HUES64 (cell line): ENCODE data around the gene CYP4F3.

Source experiments
- H3K27ac ChIP-seq: 2 replicates; pipeline ENCODE4 v1.7.0; 2013; ENCODE audit warnings: low read depth, low read length, inconsistent platforms
- H3K27me3 ChIP-seq: 2 replicates; pipeline ENCODE4 v1.6.1; 2013; ENCODE audit warnings: mild to moderate bottlenecking, low read length; ENCODE audit not compliant: insufficient read depth
- H3K36me3 ChIP-seq: 2 replicates; pipeline ENCODE4 v1.6.1; 2013; ENCODE audit warnings: mild to moderate bottlenecking, low read length; ENCODE audit not compliant: insufficient read depth
- H3K4me1 ChIP-seq: 2 replicates; pipeline ENCODE4 v1.6.1; 2013; ENCODE audit warnings: mild to moderate bottlenecking, low read length, moderate library complexity; ENCODE audit not compliant: insufficient read depth
- H3K4me3 ChIP-seq: 2 replicates; pipeline ENCODE4 v1.5.1; 2013; ENCODE audit warnings: mild to moderate bottlenecking, low read length, moderate library complexity
- H3K9ac ChIP-seq: 2 replicates; pipeline ENCODE4 v1.6.1; 2013; ENCODE audit warnings: mild to moderate bottlenecking, low read depth, low read length
- H3K9me3 ChIP-seq: 2 replicates; pipeline ENCODE4 v1.6.1; 2013; ENCODE audit warnings: low read depth, low read length; ENCODE audit not compliant: insufficient read depth
- WGBS: fragments of 150-250, 120-280 bp; methylation state at CpG from one replicate; pipeline ENCODE4 v1.1.7; 2013; ENCODE audit warnings: missing lambda C conversion rate; 5-methylcytosine and 5-hydroxymethylcytosine counted together

Gene CYP4F3

DNA sequence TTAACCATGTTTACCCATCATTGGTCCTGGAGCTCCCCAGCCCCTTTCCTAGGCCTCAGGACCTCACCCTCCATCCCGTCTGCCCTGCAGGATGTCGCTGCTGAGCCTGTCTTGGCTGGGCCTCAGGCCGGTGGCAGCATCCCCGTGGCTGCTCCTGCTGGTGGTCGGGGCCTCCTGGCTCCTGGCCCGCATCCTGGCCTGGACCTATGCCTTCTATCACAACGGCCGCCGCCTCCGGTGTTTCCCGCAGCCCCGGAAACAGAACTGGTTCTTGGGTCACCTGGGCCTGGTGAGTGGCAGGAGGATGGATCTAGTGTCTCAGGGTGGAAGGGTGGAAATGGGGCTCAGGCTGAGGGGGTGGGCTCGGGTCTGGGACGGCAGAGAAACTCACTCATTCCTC is 25.2 kb upstream of the CYP4F3 start:
- no peaks in the 10 kb centered on the region for H3K4me1 ChIP-seq
- H3K36me3 ChIP-seq: no peaks in the 10 kb centered on the region
- no peak overlapping the region for H3K4me3 ChIP-seq
- H3K27me3 ChIP-seq: no peaks in the 10 kb centered on the region
- 73% methylated on average over 14 of the region's 14 CpGs for WGBS
- H3K9ac ChIP-seq: no peak overlapping the region
- H3K27ac ChIP-seq: no peak overlapping the region
- H3K9me3 ChIP-seq: peaks cover 86% of the 10 kb centered on the region

DNA sequence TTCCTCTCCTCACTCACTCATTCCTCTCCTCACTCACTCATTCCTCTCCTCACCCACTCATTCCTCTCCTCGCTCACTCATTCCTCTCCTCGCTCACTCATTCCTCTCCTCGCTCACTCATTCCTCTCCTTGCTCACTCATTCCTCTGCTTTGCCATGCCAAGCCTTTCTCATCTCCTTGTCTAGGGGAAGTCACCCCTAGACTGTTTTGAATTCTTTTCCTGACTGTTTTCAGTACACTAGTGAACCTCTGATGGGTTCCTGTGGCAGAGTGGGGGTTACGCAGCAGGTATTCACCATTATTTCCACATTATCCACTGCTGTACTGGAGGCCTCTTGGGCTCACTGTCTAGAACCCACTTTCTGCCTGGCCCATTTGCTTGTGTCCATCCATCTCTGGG is 24.5 kb upstream of the CYP4F3 start:
- H3K9ac ChIP-seq: no peak overlapping the region
- H3K36me3 ChIP-seq: no peaks in the 10 kb centered on the region
- peaks cover 88% of the 10 kb centered on the region for H3K9me3 ChIP-seq
- 82% methylated on average over 4 of the region's 4 CpGs for WGBS
- H3K27me3 ChIP-seq: no peaks in the 10 kb centered on the region
- H3K4me1 ChIP-seq: no peaks in the 10 kb centered on the region
- no peak overlapping the region for H3K27ac ChIP-seq
- H3K4me3 ChIP-seq: no peak overlapping the region

GRCh38 chr19:15616627-15617270 is 23.9 kb upstream of the CYP4F3 start:
- H3K4me3 ChIP-seq: no peak overlapping the region
- H3K27ac ChIP-seq: no peak overlapping the region
- no peaks in the 10 kb centered on the region for H3K27me3 ChIP-seq
- peaks cover 90% of the 10 kb centered on the region for H3K9me3 ChIP-seq
- WGBS: 68% methylated on average over 7 of the region's 7 CpGs
- no peaks in the 10 kb centered on the region for H3K4me1 ChIP-seq
- H3K9ac ChIP-seq: no peak overlapping the region
- H3K36me3 ChIP-seq: no peaks in the 10 kb centered on the region

DNA sequence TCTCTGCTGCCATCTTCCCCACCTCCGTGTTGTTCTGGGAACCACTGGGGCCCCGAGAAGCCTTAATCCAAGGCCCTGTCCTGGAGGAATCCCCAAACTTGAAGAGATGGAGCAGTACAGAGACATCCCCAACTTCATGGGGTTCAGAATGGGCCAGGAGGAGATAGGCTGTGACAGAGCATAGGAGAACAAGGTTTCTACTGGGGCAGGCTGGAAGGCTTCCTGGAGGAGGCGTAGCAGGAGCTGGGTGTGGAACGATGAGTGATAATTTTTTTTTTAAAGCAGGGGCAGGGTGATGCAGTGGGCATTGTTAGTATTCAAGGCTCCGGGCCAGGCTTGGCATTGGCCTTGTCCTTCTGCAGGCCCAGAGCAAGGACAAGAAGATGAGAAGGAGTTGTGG is 22.4 kb upstream of the CYP4F3 start:
- Histone ChIP-seq H3K4me3 (no peak overlapping the region), H3K27ac (no peak overlapping the region), H3K4me1 (no peaks in the 10 kb centered on the region), H3K27me3 (no peaks in the 10 kb centered on the region), H3K9ac (no peak overlapping the region), H3K36me3 (no peaks in the 10 kb centered on the region), H3K9me3 (peaks cover 93% of the 10 kb centered on the region)
- 68% methylated on average over 5 of the region's 5 CpGs for WGBS

- Histone ChIP-seq H3K27me3 (no peaks in the 10 kb centered on the region), H3K36me3 (no peaks in the 10 kb centered on the region), H3K9me3 (peaks cover 89% of the 10 kb centered on the region), H3K4me1 (no peaks in the 10 kb centered on the region), H3K9ac (no peak overlapping the region), H3K27ac (no peak overlapping the region), H3K4me3 (no peak overlapping the region)
- WGBS: 91% methylated on average over 1 of the region's 1 CpG
Observed at GRCh38 chr19:15621801-15622200, 18.9 kb upstream of the CYP4F3 start.

- no peak overlapping the region for H3K9ac ChIP-seq
- peaks cover 85% of the 10 kb centered on the region for H3K9me3 ChIP-seq
- no peaks in the 10 kb centered on the region for H3K36me3 ChIP-seq
- 81% methylated on average over 11 of the region's 11 CpGs for WGBS
- no peak overlapping the region for H3K4me3 ChIP-seq
- no peak overlapping the region for H3K27ac ChIP-seq
- no peaks in the 10 kb centered on the region for H3K4me1 ChIP-seq
- no peaks in the 10 kb centered on the region for H3K27me3 ChIP-seq
Observed at GRCh38 chr19:15622991-15623390, 17.7 kb upstream of the CYP4F3 start.

DNA sequence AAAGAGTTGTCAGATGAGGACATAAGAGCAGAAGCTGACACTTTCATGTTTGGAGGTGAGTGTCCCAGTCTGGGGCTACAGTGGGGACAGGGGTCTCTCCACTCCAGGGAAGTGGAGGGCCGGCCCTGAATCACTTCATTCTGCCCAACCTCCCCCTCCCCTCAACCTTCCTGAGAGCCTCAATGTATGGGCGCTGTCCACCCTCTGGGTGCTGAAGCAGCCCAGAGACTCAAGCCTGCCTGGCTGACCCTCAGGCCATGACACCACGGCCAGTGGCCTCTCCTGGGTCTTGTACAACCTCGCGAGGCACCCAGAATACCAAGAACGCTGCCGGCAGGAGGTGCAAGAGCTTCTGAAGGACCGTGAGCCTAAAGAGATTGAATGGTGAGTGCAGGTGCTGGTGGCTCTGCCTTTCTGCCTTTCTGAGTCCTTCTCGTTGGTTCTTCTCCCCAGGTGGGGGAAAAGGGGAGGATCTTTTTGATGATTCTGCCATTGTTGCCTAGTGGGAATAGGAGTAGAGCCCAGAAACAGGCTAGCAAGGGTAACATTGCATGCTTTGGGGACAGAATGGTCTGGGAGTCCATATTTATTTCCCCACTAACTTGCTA is 16.9 kb upstream of the CYP4F3 start:
- H3K4me3 ChIP-seq: no peak overlapping the region
- H3K9me3 ChIP-seq: peaks cover 84% of the 10 kb centered on the region
- H3K9ac ChIP-seq: no peak overlapping the region
- H3K27me3 ChIP-seq: no peaks in the 10 kb centered on the region
- H3K4me1 ChIP-seq: no peaks in the 10 kb centered on the region
- 69% methylated on average over 9 of the region's 9 CpGs for WGBS
- no peaks in the 10 kb centered on the region for H3K36me3 ChIP-seq
- no peak overlapping the region for H3K27ac ChIP-seq

GRCh38 chr19:15628236-15629002 is 12.3 kb upstream of the CYP4F3 start:
- Histone ChIP-seq H3K27me3 (no peaks in the 10 kb centered on the region), H3K27ac (no peak overlapping the region), H3K9ac (no peak overlapping the region), H3K9me3 (peaks cover 83% of the 10 kb centered on the region), H3K36me3 (no peaks in the 10 kb centered on the region), H3K4me1 (no peaks in the 10 kb centered on the region), H3K4me3 (no peak overlapping the region)
- WGBS: 84% methylated on average over 21 of the region's 22 CpGs

GRCh38 chr19:15629003-15629880 is 11.5 kb upstream of the CYP4F3 start:
- Histone ChIP-seq H3K27me3 (no peaks in the 10 kb centered on the region), H3K9ac (no peak overlapping the region), H3K4me3 (no peak overlapping the region), H3K36me3 (no peaks in the 10 kb centered on the region), H3K27ac (no peak overlapping the region), H3K9me3 (peaks cover 82% of the 10 kb centered on the region), H3K4me1 (no peaks in the 10 kb centered on the region)
- WGBS: 79% methylated on average over 24 of the region's 25 CpGs

DNA sequence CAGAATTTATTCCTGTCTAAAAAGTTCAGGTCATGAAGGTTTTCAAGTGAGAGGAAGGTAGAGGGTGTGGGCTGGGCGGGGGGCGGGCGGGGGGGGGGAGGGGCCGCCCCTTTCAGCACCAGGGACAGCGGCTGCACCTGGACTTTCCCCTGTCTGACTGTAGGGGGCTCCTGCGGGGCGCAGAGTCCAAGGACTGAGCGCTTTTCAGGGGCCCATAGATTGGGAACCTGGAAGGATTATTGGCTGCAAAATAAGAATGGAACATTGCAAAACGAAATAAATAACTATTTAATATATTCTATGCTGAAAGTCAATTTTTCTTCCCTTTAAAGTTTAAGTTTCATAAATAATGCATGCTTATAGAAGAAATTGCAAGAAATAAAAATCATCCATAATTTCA is 8.9 kb upstream of the CYP4F3 start:
- Histone ChIP-seq H3K27ac (no peak overlapping the region), H3K4me1 (no peaks in the 10 kb centered on the region), H3K9me3 (peaks cover 87% of the 10 kb centered on the region), H3K36me3 (no peaks in the 10 kb centered on the region), H3K4me3 (no peak overlapping the region), H3K27me3 (no peaks in the 10 kb centered on the region), H3K9ac (no peak overlapping the region)
- WGBS: 65% methylated on average over 4 of the region's 9 CpGs
